Adrenal gland (tissue), 12 donors: ENCODE data around the gene SORT1. TPM values are rescaled to one million over a fixed set of nuclear protein-coding genes. Genes with fewer than 3 reads are reported as not detected.
A peak's percentile ranks its signal among the peaks of the same experiment; 100 is the strongest.

Source experiments
- DNase-seq, 7 donors: peaks; one replicate each; pipeline ENCODE4 v3.0.0-alpha.2; 2019 to 2020
- H3K27ac ChIP-seq, 5 donors: fragments of 200-600 bp; sonication (generic) in 4 of 5; 1 replicate in 3 of 5; 2 replicates in 2 of 5; pipeline versions ENCODE4 v1.5.1 to v1.8.0; 2016 to 2020; ENCODE audit warnings: mild to moderate bottlenecking in 1 of 5
- H3K27me3 ChIP-seq: fragments of 200-600 bp; 2 replicates; pipeline ENCODE4 v1.8.0; 2021
- H3K36me3 ChIP-seq, 2 donors: fragments of 200-600 bp; replicated peaks in 1 of 2; 1 replicate in 1 of 2; 2 replicates in 1 of 2; pipeline versions ENCODE4 v1.5.1 to v1.8.0; 2018 to 2022
- H3K4me1 ChIP-seq, 2 donors: fragments of 200-600 bp; replicated peaks in 1 of 2; 1 replicate in 1 of 2; 2 replicates in 1 of 2; pipeline versions ENCODE4 v1.5.1 to v1.8.0; 2018 to 2021
- H3K4me3 ChIP-seq, 4 donors: fragments of 200-600 bp; sonication (generic) in 3 of 4; one replicate each; pipeline ENCODE4 v1.5.1; 2016 to 2018
- H3K9me3 ChIP-seq, 3 donors: fragments of 200-600 bp; sonication (generic) in 1 of 3; replicated peaks in 1 of 3; 1 replicate in 2 of 3; 2 replicates in 1 of 3; pipeline versions ENCODE4 v1.5.1 to v1.8.0; 2016 to 2021
- POLR2A ChIP-seq, 2 donors: fragments of 450-650 bp; IDR thresholded peaks; one replicate each; pipeline ENCODE4 v1.6.1; 2017; ENCODE audit warnings: antibody characterized with exemption in 2 of 2, mild to moderate bottlenecking in 2 of 2, moderate library complexity in 1 of 2
- WGBS, 4 donors: extraction: QIAGEN DNeasy Blood & Tissue Kit in 2 of 4; methylation state at CpG; one replicate each; pipeline versions ENCODE4 v1.1.5 to v1.1.7; 2013 to 2017; 5-methylcytosine and 5-hydroxymethylcytosine counted together
- intact Hi-C, 2 donors: fragments of 100-400 bp; cut with DNase I; formaldehyde crosslinking; loops; one replicate each; pipeline versions ENCODE4 v1.14.1 to v1.15.0; 2022 to 2023
- polyA plus RNA-seq, 3 donors: library from polyadenylated mRNA; stranded (reverse); fragments of 200-250 nt in 2 of 3; fragments of 350-450 nt in 1 of 3; fragmentation: Illumina TruSeq in 1 of 3; extraction: RNeasy Lipid Tissue Mini Kit (QIAGEN cat#74804) in 1 of 3; gene quantifications; one replicate each; pipeline ENCODE4 v1.2.3, GENCODE V29; 2013 to 2014
- total RNA-seq, 9 donors: library from RNA; depleted of rRNA in 4 of 9; stranded (reverse); fragments of >200 nt in 4 of 9; fragments of 120-200 nt in 1 of 9; fragmentation: NEBNext Ultra II Directional in 1 of 9; extraction: Animal tissue kit (Norgen Biotek cat#: 25700) in 1 of 9; gene quantifications; one replicate each; pipeline versions ENCODE4 v1.1.0 to v1.2.4, GENCODE V29; 2013 to 2023
- TF ChIP-seq, protein P1 (sequence below), 6 experiments: fragments of 450-650 bp in 4 of 6; fragments of 200-600 bp in 2 of 6; sonication (generic) in 1 of 6; IDR thresholded peaks; 1 replicate in 5 of 6; 2 replicates in 1 of 6; pipeline versions ENCODE4 v1.5.1 to v1.8.0; 2016 to 2021; ENCODE audit warnings: antibody characterized with exemption in 6 of 6, mild to moderate bottlenecking in 2 of 6, moderate library complexity in 1 of 6
- donor health status: healthy with polysubstance abuse.
- donor health status: Bipolar disorder and iron deficiency.
- donor health status: DM: yes; HTN: yes; CAD: no.
- donor health status: DM: no; HTN: no; CAD: no.
- donor health status: DM: no; HTN: no; CAD: no.
- donor health status: DM: yes; HTN: yes; CAD: no.

Gene SORT1
- total and polyA plus RNA-seq, 12 donors: 13.4 to 56.8 (median 37.5) TPM

DNA sequence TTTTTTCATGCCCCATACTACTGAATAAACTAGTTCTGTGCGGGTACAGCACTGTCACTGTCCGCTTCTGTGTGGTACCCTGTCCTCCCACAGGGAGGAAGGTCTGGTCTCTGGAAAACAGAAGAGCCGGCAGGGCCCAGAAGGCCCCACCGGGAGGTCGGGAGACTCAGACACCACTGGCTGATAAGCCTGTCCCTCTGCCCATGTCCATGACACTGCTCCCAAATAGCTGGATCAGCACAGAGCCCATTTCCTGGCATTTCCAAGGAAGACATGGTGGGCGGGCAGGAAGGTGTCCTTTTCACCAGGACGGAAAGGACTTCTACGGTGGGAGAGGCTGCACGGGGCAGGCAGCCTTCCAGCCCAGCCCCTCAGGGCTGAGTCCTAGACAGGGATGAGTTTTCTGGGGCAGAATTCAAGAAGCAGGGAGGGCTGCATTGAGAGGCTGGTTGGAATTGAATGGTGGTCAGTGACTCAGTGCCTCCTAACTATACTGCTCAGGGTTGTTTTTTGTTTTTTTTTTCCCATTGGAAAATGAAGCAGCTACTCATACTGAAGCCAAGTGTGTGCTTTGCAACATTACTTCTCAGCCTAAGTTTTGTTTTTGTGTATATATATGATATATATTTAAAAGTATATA is 121.9 kb downstream of the SORT1 start:
- H3K4me3 ChIP-seq: no peak overlapping the region
- peaks cover 0 to 4% of the 10 kb centered on the region in 2 donors for H3K4me1 ChIP-seq
- no peaks in the 10 kb centered on the region for H3K27me3 ChIP-seq
- H3K36me3 ChIP-seq: no peaks in the 10 kb centered on the region
- no peaks in the 10 kb centered on the region for H3K9me3 ChIP-seq
- 61 to 76% (median 75%) methylated on average over 9 of the region's 9 CpGs for WGBS, 4 donors
- intact Hi-C loops: loop anchor here (2.0 to 10.0 kb wide), 2 partner anchors 123 to 259 kb away; partner anchors contain the start of gene GPR61 (in 2 of the 2)
- H3K27ac ChIP-seq: peak overlapping the region in 2 of 5 donors; percentile 29 to 44
- TF ChIP-seq POLR2A (IDR thresholded peaks at IDR 0.05): no peak
- TF ChIP-seq, protein P1, sequence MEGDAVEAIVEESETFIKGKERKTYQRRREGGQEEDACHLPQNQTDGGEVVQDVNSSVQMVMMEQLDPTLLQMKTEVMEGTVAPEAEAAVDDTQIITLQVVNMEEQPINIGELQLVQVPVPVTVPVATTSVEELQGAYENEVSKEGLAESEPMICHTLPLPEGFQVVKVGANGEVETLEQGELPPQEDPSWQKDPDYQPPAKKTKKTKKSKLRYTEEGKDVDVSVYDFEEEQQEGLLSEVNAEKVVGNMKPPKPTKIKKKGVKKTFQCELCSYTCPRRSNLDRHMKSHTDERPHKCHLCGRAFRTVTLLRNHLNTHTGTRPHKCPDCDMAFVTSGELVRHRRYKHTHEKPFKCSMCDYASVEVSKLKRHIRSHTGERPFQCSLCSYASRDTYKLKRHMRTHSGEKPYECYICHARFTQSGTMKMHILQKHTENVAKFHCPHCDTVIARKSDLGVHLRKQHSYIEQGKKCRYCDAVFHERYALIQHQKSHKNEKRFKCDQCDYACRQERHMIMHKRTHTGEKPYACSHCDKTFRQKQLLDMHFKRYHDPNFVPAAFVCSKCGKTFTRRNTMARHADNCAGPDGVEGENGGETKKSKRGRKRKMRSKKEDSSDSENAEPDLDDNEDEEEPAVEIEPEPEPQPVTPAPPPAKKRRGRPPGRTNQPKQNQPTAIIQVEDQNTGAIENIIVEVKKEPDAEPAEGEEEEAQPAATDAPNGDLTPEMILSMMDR (IDR thresholded peaks at IDR 0.05): no peak
- peak in 1 of 7 donors; percentile 14 for DNase-seq

DNA sequence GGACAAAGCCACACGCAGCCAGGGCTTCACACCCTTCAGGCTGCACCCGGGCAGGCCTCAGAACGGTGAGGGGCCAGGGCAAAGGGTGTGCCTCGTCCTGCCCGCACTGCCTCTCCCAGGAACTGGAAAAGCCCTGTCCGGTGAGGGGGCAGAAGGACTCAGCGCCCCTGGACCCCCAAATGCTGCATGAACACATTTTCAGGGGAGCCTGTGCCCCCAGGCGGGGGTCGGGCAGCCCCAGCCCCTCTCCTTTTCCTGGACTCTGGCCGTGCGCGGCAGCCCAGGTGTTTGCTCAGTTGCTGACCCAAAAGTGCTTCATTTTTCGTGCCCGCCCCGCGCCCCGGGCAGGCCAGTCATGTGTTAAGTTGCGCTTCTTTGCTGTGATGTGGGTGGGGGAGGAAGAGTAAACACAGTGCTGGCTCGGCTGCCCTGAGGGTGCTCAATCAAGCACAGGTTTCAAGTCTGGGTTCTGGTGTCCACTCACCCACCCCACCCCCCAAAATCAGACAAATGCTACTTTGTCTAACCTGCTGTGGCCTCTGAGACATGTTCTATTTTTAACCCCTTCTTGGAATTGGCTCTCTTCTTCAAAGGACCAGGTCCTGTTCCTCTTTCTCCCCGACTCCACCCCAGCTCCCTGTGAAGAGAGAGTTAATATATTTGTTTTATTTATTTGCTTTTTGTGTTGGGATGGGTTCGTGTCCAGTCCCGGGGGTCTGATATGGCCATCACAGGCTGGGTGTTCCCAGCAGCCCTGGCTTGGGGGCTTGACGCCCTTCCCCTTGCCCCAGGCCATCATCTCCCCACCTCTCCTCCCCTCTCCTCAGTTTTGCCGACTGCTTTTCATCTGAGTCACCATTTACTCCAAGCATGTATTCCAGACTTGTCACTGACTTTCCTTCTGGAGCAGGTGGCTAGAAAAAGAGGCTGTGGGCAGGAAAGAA is 122.9 kb downstream of the SORT1 start:
- Histone ChIP-seq H3K27ac (peak overlapping the region in 1 of 5 donors; percentile 44), H3K4me3 (no peak overlapping the region), H3K36me3 (no peaks in the 10 kb centered on the region), H3K9me3 (no peaks in the 10 kb centered on the region), H3K4me1 (peaks cover 0 to 4% of the 10 kb centered on the region in 2 donors), H3K27me3 (no peaks in the 10 kb centered on the region)
- WGBS, 4 donors: 63 to 74% (median 69%) methylated on average over 10 to 24 of the region's 24 CpGs
- peak in 3 of 7 donors; percentile 31 to 72 (median 32) for DNase-seq
- TF ChIP-seq, protein P1 (IDR thresholded peaks at IDR 0.05): no peak
- TF ChIP-seq POLR2A (IDR thresholded peaks at IDR 0.05): no peak
- intact Hi-C loops: loop anchor here (5.0 to 10.0 kb wide), 2 partner anchors 122 to 260 kb away; partner anchors contain the start of genes GPR61 (in 2 of the 2) and SORT1 (in 1 of the 2)

DNA sequence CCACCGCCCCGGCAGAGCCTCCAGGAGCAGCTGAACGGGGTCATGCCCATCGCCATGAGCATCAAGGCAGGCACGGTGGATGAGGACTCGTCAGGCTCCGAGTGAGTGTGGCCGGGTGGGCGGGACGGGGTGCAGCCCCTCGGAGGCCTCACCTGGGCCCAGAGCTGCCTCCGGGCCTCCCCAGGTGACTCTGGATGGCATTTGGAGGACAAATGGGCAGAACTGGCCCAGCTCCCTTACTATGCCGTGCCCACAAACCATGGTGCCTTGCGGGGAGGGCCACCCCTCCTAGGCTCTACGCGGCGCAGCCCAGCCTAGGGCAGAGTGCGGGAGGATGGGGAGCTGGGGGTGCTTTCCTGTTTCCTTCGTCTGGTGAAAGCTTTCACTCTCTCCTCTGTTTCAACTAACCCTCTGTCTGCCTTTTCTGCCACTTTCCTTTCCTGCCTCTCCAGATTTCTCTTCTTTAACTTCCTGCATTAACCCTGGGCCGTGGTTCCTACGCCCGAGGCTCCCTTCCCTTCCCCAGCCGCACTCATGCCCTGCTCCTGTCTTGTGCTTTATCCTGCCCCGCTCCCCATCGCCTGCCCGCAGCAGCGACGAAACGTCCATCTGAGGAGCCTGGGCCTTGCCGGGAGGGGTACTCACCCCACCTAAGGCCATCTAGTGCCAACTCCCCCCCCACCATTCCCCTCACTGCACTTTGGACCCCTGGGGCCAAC is 124.0 kb downstream of the SORT1 start:
- Histone ChIP-seq H3K4me3 (no peak overlapping the region), H3K27me3 (no peaks in the 10 kb centered on the region), H3K27ac (no peak overlapping the region), H3K9me3 (no peaks in the 10 kb centered on the region), H3K36me3 (no peaks in the 10 kb centered on the region), H3K4me1 (peaks cover 0 to 4% of the 10 kb centered on the region in 2 donors)
- no peak for DNase-seq
- TF ChIP-seq, protein P1 (IDR thresholded peaks at IDR 0.05): no peak
- TF ChIP-seq POLR2A (IDR thresholded peaks at IDR 0.05): no peak
- intact Hi-C loops: loop anchor here (5.0 to 10.0 kb wide), 2 partner anchors 124 to 261 kb away; partner anchors contain the start of genes GPR61 (in 2 of the 2) and SORT1 (in 1 of the 2)
- WGBS, 4 donors: 79 to 84% (median 83%) methylated on average over 19 to 30 of the region's 30 CpGs
